Raji (cell line): Measurements from ENCODE around the gene MUC16.

Experiments
- POLR2A ChIP-seq: IDR thresholded peaks from 2 replicates; pipeline ENCODE4 v1.6.1; 2011; ENCODE audit warnings: low read depth, low read length, control low read depth; ENCODE audit not compliant: insufficient read depth

The MUC16 gene

DNA sequence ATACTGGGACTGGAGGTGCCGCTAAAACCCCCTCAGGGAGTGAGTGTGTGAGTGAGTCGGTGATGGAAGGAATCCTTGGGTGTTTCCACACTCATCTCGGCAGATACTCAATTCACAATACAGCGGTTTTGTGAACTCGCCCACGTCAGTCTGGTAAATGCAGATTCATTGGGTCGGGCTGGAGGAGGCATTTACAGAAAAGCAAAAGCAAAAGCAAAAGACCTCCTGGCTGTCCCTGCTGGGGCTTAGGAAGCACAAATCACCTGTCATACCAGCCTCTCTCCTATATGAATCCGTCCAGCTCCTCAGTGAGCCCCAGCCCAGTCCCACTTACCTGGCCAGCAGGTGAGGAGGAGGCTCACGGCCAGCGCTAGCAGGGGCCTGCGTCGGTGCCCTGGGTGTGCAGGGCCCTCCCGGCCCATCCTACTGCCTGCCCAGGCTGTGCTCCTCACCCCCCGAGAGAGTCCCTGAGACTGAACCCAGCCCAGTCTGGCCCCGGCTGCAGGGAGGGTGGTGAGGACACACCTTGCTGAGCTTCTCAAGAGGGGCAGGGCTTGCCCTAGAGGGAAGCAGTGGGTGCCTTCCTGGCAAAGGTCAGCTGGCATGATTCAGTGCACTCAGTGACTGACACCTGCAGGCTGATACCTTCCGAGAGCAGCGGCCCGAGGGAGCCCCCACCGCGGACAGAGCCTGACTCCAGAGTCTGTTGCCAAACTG is at the start of gene MUC16:
TSS of gene MUC16 (minus strand) at position 475 of the 717 bp plus-strand sequence.
- no peak for TF ChIP-seq POLR2A

DNA sequence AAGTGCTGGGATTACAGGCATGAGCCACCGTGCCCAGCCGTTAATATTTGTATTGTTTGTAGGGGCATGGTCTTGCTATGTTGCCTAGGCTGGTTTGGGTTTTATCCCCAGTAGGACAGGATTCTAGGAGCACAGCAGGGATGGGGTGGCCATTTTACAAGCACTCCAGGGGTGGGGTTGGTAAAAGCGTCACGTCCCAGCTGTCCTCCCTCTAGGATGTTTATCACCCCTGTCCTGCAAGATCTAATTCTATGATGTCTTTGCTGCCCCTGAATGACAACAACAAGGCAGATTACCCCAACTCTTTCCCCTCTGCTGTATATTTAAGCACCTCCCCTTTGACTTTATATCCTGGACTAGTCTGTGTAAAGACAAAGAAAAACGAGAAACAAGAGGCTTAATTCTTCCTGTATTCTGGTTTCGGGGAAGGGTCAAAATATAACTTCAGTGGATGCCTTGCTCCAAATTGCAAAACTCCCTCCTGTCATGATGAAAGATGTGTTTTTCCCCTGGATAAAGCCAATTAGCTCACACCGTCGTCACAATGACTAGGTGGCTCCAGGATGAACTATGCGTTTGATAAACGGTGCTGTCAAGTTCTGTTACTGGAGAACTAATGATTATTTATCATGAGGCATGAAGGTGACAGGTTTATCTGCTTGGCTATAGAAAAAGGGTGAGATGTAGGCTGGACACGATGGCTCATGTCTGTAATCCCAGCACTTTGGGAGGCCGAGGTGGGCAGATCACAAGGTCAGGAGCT is 48.9 kb upstream of the MUC16 start:
- TF ChIP-seq POLR2A, result no peak

DNA sequence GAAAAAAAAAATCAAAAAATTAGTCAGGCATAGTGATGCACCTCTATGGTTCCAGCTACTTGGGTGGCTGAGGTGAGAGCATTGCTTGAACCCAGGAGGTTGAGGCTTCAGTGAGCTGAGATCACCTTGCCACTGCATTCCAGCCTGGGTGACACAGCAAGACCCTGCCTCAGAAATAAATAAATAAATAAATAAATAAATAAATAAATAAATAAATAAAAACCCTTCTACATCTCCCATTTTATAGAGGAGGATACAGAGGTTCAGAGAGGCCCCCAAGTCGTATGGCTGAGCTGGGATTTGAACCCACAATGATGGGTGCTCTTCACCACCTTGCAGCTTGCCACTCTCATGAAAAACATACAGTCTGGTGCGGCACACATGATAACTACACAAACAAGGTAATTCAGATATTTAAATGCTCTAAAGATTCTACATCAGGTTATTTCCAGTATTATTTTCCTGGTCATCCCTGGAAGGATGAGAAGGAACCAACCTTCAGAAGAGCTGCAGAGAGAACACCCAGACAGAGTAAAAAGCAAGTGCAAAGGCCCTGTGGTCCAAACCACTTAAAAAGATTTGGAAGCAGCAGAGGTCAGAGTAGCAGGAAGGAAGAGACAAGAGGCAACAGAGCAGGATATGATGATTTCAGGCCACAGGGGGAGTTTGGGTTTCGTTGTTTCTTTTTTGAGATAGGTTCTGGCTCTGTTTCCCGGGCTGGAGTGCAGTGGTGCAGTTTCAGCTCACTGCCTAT is 47.5 kb upstream of the MUC16 start:
- no peak for TF ChIP-seq POLR2A

DNA sequence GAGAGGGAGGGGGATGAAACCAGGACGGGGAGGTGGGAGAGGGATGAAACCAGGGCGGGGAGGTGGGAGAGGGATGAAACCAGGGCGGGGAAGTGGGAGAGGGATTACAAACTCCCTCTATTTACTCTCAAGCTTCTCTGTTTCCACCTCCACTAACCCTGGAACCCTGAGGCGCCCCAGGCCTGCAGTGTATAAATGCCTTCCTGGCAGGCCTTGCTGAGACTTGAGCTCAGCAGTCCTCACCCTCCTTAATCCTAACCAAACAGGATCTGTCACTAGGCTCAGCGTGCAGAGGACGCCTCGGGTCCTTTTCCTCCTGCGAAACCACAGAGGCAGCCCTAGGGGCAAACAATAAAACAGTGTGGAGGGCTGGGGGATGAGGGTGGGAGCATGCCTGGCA is 44.6 kb upstream of the MUC16 start:
- no peak for TF ChIP-seq POLR2A

DNA sequence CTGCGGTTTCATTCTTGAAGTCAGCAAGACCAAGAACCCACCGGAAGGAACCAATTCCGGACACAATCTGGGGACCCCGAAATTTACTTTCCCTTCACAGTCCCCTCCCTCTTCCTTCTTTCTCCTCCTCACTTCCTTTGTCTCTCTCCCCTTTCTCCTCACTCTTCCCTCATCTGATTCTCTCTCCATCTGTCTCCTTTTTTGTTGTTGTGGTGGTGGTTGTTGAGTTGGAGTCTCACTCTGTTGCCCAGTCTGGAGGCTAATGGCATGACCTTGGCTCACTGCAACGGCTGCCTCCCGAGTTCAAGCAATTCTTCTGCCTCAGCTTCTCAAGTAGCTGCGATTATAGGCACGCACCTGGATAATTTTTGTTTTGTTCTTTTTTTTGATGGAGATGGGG is 44.0 kb upstream of the MUC16 start:
- TF ChIP-seq POLR2A, result no peak

DNA sequence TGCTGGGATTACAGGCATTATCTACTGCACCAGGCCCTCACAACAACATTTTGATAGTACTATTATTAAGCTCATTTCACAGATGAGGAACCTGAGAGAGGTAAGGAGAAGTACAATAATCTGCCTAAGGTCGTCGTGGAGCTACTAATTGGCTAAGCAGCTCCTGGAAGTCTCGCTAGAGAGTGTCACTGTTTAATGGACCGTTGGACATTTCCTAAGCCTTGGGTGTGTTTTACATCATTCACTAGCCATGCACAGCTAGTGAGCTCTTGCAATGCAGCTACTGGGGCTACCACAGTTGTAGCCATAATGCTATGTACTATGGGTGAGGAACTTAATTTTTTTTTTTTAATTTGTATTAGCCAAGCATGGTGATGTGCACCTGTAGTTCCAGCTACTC is 42.7 kb upstream of the MUC16 start:
- no peak for TF ChIP-seq POLR2A

DNA sequence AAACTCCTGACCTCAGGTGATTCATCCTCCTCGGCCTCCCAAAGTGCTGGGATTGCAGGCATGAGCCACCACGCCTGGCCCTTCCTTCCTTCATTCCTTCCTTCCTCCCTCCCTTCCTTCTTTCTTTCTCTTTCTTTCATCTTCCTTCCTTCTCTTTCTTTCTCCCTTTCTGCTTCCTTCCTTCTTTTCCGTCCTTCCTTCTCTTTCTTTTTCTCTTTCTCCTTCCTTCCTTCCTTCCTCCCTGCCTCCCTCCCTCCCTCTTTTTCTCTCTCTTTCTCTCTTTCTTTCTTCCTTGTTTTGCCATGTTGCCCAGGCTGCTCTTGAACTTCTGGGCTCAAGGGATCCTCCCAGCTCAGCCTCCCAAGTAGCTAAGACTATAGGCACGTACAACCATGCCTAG is 36.5 kb upstream of the MUC16 start:
- no peak for TF ChIP-seq POLR2A

DNA sequence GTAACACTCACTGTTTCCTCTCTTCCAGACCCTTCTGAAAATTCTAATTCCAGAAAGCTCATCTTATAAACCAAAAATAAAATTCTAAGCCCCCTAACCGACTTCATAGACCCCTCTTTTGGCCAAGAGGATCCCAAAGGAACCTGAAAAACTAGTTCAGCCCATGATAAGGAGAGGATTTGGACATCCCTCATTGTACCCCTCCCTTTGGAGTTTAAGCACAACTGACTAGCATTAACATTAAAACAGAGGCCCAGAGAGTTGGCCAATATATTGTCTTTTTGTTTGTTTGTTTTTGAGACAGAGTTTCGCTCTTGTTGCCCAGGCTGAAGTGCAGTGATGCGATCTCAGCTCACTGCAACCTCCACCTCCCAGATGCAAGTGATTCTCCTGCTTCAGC is 34.2 kb upstream of the MUC16 start:
- TF ChIP-seq POLR2A, result no peak

DNA sequence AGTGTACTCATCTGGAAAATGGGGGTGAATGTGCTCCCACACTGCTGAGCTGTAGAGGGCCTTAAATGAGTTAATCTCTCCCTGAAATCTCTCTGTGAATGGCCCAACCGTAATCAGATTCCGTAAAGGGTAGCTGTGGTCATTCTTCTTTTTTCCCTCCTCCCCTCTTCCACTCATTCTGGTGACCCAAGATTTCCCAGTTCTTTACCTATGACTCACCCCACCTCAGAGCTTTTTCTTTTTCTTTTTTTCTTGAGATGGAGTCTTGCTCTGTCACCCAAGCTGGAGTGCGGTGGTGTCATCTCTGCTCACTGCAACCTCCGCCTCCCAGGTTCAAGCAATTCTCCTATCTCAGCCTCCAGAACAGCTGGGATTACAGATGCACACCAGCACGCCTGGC is 33.3 kb upstream of the MUC16 start:
- TF ChIP-seq POLR2A, result no peak

DNA sequence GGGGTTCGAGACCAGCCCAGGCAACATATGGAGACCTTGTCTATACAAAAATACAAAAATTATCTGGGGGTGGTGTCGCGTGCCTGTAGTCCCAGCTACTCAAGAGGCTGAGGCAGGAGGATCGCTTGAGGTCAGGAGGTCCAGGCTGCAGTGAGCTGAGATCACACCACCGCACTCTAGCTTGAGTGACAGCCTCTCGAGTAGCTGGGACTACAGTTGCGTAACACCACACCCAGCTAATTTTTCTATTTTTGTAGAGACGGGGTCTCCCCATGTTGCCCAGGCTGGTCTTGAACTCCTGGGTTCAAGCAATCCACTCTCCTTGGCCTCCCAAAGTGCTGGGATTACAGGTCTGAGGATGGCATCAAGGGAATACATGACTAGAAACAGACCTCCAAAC is 30.8 kb upstream of the MUC16 start:
- TF ChIP-seq POLR2A, result no peak

DNA sequence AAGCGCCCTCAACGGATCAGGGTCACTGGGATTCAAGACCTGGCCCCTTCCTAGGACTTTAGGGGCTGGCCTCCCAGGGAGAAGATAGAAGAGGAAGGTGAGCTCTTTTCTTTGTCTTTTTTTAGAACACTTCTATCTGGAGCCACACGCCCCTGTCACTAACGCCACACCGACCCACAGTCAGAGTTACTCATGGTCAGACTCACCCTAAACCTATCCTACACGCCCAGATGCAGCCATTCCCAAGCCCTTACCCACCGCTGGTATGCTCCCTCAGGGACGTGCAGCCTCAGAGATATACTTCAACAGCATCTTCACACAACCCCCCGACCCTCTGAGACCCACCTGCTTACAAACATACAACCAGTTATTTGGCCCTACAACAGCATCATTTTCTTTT is 29.9 kb upstream of the MUC16 start:
- no peak for TF ChIP-seq POLR2A

DNA sequence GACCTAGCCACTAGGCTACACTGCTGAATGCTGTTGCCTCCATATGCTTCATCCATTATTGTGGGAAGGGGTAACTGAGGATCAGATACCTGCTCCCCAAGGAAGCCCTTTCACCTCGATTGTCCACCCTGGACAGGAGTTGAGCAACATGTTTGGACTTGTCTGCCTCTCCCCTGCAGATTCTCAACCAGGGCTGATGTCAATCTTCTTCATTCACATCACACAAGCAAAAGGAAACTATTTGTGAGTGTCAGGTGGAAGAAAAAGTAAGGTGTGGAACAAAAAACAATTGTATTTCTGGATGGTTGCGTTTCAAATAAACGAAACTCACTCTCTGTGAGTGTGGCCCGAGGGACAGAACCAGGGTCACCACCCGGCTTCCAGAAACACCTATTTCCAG is 29.5 kb upstream of the MUC16 start:
- TF ChIP-seq POLR2A, result no peak

DNA sequence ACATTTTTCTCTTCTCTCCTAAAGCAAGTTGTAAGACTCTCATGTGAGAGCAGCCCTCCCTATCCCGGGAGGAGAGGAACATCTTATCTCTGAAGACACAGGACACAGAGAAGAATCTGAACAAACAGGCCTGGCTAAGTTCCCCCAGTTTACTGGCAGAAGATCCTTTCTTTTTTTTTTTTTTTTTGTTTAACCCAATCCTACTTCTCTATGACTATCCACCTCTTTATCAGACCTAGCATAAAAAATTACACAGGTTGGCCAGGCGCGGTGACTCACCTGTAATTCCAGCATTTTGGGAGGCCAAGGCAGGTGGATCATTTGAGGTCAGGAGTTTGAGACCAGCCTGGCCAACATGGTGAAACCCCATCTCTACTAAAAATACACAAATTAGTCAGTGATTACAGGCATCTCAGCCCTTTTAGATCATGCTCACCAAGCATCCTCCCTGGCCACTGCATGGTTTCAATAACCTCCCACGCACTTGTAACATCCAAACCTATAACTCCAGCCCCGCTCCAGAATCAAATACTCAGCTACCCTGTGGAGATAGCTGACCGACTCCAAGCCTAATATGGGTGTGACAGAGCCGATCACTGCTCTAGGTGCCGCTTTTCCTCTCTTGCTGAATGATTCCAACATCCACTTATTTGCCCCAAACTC is 27.3 kb upstream of the MUC16 start:
- TF ChIP-seq POLR2A, result no peak

DNA sequence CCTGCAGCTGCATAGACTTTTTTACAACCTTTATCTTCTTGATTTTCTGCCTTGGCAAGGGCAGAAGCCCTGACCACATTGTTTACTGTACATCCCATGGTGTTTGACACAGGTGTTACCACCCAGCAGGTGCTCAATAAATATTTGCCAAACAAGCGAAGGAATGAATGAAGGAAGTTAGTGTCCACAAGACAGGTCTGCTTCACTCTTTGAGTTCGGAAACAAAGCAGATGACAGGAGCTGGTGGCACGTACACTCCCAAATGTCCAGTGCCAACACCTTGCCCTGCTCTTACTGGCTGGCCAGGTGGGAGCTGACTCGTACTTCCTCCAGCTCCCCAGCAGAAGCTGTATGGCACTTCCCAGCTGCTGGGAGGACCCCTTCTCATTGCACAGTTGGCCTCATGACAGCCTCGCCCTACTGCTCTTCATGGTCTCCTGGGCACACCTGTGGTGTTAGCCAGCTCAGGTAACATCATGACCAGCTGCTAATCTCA is 22.0 kb upstream of the MUC16 start:
- no peak for TF ChIP-seq POLR2A
